ENCODE results near the gene C1QBP. TPM values are rescaled to one million over a fixed set of nuclear protein-coding genes. Genes with fewer than 3 reads are reported as not detected.
"Not testable (repeated sequence)": the region's sequence is repeated elsewhere in the genome, so short reads cannot be mapped to it uniquely, and the experiment has no call there.

The C1QBP gene
- polyA plus RNA-seq (2014; cell fraction: cytosol; rRNA removed) = 776 and 876 TPM in 2 replicates
- polyA plus RNA-seq (2014; cell fraction: nucleus; rRNA removed) = 420 and 583 TPM in 2 replicates

GRCh38 chr17:5438716-5439445, at the start of gene C1QBP:
C1QBP (minus strand) TSS chr17:5439155; CDS start chr17:5439073, 82 bp downstream.
- DNase-seq (ENCODE audit: low spot score) = peak; percentile 93

GRCh38 chr17:5488752-5489151, 49.8 kb upstream of the C1QBP start:
- DNase-seq (ENCODE audit: low spot score) = no peak

- peak; percentile 99 for DNase-seq (ENCODE audit: low spot score)
Observed at GRCh38 chr17:5486206-5487124, 47.5 kb upstream of the C1QBP start, which contains the start of gene MIS12. MIS12 (plus strand) TSS chr17:5486566; CDS start chr17:5488863, 2,297 bp downstream.

GRCh38 chr17:5485270-5486205, 46.6 kb upstream of the C1QBP start, which contains the start of gene DERL2:
DERL2 (minus strand) TSS chr17:5486178; CDS start chr17:5486161, 17 bp downstream.
- no peak for DNase-seq (ENCODE audit: low spot score)

GRCh38 chr17:5481451-5481850, 42.5 kb upstream of the C1QBP start:
- DNase-seq (ENCODE audit: low spot score) = no peak

GRCh38 chr17:5480962-5481361, 42.0 kb upstream of the C1QBP start:
- DNase-seq (ENCODE audit: low spot score) = no peak

- no peak for DNase-seq (ENCODE audit: low spot score)
Observed at GRCh38 chr17:5478992-5479391, 40.0 kb upstream of the C1QBP start.

GRCh38 chr17:5473906-5474305, 35.0 kb upstream of the C1QBP start:
- DNase-seq (ENCODE audit: low spot score) = no peak

- DNase-seq (ENCODE audit: low spot score) = no peak
Observed at GRCh38 chr17:5472511-5472910, 33.6 kb upstream of the C1QBP start.

- no peak for DNase-seq (ENCODE audit: low spot score)
Observed at GRCh38 chr17:5468075-5468473, 29.1 kb upstream of the C1QBP start.

GRCh38 chr17:5467416-5467815, 28.5 kb upstream of the C1QBP start:
- no peak for DNase-seq (ENCODE audit: low spot score)

- no peak for DNase-seq (ENCODE audit: low spot score)
Observed at GRCh38 chr17:5466295-5466694, 27.3 kb upstream of the C1QBP start.

GRCh38 chr17:5464717-5465507, 26.0 kb upstream of the C1QBP start:
- no peak for DNase-seq (ENCODE audit: low spot score)

GRCh38 chr17:5446786-5447185, 7.8 kb upstream of the C1QBP start:
- no peak for DNase-seq (ENCODE audit: low spot score)

GRCh38 chr17:5444209-5444608, 5.3 kb upstream of the C1QBP start:
- DNase-seq (ENCODE audit: low spot score) = no peak

GRCh38 chr17:5443728-5444127, 4.8 kb upstream of the C1QBP start:
- no peak for DNase-seq (ENCODE audit: low spot score)

GRCh38 chr17:5439446-5439764, 450 bp upstream of the C1QBP start:
- no peak for DNase-seq (ENCODE audit: low spot score)

GRCh38 chr17:5437721-5438317, 1.1 kb downstream of the C1QBP start:
- DNase-seq (ENCODE audit: low spot score) = no peak

GRCh38 chr17:5435781-5436315, 3.1 kb downstream of the C1QBP start:
- DNase-seq (ENCODE audit: low spot score) = not testable (repeated sequence)

GRCh38 chr17:5434984-5435383, 4.0 kb downstream of the C1QBP start:
- DNase-seq (ENCODE audit: low spot score) = no peak

Measured in SK-N-DZ (cell line).